ENCODE measurements around the gene SRCIN1. TPM values are rescaled to one million over a fixed set of nuclear protein-coding genes. Genes with fewer than 3 reads are reported as not detected.

SRCIN1 gene
- total and polyA plus RNA-seq, 2 donors (not counting 1 experiment from before 2014, with no cell fraction given) = 0.44 to 1.1 TPM

DNA sequence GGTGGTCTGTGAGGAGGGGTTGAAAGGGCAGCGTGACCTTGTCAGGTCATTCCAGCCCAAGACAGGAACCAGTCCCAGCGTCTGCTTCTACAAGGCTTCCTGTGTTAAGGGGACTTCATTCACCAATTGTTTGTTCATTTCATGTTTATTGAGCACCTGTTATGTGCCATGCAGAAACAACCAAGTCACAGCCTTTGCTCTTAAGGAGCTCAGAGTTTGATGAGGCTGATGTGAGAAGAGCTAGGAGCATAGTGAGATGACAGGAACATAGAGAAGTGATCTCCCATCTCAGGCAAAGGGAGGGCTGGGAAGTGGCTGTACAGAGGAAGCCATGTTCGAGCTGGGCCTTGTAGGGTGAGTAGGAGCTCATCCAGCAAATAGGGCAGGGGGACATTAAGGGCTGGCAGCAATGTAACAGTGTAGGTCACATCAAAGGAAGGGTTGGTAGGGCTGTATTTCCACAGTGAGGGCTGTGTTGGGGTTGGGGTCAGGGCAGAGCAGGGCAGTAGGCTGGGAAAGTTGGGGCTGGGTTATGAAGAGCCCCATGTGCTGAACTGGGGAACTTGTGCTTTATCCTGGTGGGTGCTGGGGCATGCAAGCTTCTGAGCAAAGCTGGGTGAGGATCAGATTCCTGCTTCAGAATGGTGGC, 97.7 kb downstream of the SRCIN1 start:
- H2AFZ ChIP-seq (ENCODE audit: insufficient read depth, low read depth, low read length, poor library complexity, severe bottlenecking) = no peak overlapping the region
- TF ChIP-seq, protein P1, sequence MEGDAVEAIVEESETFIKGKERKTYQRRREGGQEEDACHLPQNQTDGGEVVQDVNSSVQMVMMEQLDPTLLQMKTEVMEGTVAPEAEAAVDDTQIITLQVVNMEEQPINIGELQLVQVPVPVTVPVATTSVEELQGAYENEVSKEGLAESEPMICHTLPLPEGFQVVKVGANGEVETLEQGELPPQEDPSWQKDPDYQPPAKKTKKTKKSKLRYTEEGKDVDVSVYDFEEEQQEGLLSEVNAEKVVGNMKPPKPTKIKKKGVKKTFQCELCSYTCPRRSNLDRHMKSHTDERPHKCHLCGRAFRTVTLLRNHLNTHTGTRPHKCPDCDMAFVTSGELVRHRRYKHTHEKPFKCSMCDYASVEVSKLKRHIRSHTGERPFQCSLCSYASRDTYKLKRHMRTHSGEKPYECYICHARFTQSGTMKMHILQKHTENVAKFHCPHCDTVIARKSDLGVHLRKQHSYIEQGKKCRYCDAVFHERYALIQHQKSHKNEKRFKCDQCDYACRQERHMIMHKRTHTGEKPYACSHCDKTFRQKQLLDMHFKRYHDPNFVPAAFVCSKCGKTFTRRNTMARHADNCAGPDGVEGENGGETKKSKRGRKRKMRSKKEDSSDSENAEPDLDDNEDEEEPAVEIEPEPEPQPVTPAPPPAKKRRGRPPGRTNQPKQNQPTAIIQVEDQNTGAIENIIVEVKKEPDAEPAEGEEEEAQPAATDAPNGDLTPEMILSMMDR (IDR thresholded peaks at IDR 0.05) = no peak
- no peak for TF ChIP-seq EZH2 (IDR thresholded peaks at IDR 0.05; ENCODE audit: borderline replicate concordance, insufficient read depth, low read depth, low read length, poor library complexity, severe bottlenecking)
- POLR2A ChIA-PET = no interaction called here
- H3K4me2 ChIP-seq (replicated peaks; ENCODE audit: low read depth, low read length, poor library complexity, severe bottlenecking) = no peak overlapping the region
- H3K79me2 ChIP-seq (ENCODE audit: control insufficient read depth, insufficient read depth, low read length) = no peaks in the 10 kb centered on the region
- ATAC-seq (ENCODE audit: low read depth) (no peak), DNase-seq (no peak)
- 93% methylated on average over 3 of the region's 3 CpGs for WGBS (ENCODE audit: insufficient coverage)
- H3K4me3 ChIP-seq (ENCODE audit: control extremely low read depth in 1 of 5, extremely low read depth in 1 of 5, insufficient read depth in 1 of 5, low read depth in 2 of 5, low read length in 4 of 5) = no peak overlapping the region
- CTCF ChIA-PET = interaction anchor here (1.1 to 1.7 kb wide), 3 partner anchors 84 to 161 kb away, joined by 3 to 4 read pairs (median 3); no protein-coding TSS in a partner anchor
- H3K27ac ChIP-seq (ENCODE audit: low read length in 2 of 2) = no peak overlapping the region
- Mint-ChIP-seq H3K27me3 (peaks cover 45% of the 10 kb centered on the region), H3K27ac (no peak overlapping the region), H3K4me3 (peak overlapping the region; percentile 38), H3K9me3 (ENCODE audit: insufficient read depth) (no peaks in the 10 kb centered on the region), H3K4me1 (peaks cover 15% of the 10 kb centered on the region)
- peaks cover 5 to 6% of the 10 kb centered on the region in 2 donors for H3K4me1 ChIP-seq (ENCODE audit: control insufficient read depth in 2 of 2, insufficient read depth in 2 of 2, low read length in 2 of 2)
- intact Hi-C loops (cut with micrococcal nuclease) = no loop called here
- H3K9ac ChIP-seq (ENCODE audit: low read length) = no peak overlapping the region
- no peaks in the 10 kb centered on the region for H4K20me1 ChIP-seq (ENCODE audit: control insufficient read depth, insufficient read depth, low read length, poor library complexity, severe bottlenecking)
- peaks cover 0 to 28% (median 3%) of the 10 kb centered on the region in 4 experiments for H3K27me3 ChIP-seq (replicated peaks in 1 of 4; ENCODE audit: control extremely low read depth in 1 of 4, control insufficient read depth in 3 of 4, insufficient read depth in 4 of 4, low read length in 3 of 4)
- H3K9me3 ChIP-seq (ENCODE audit: control extremely low read depth in 1 of 3, control insufficient read depth in 2 of 3, insufficient read depth in 1 of 3, low read length in 2 of 3) = peaks cover 0 to 6% (median 0%) of the 10 kb centered on the region in 3 donors
- no peaks in the 10 kb centered on the region for H3K36me3 ChIP-seq (replicated peaks in 1 of 2; ENCODE audit: control extremely low read depth in 1 of 2, control insufficient read depth in 1 of 2, extremely low read depth in 1 of 2, insufficient read depth in 2 of 2, low read length in 1 of 2)

DNA sequence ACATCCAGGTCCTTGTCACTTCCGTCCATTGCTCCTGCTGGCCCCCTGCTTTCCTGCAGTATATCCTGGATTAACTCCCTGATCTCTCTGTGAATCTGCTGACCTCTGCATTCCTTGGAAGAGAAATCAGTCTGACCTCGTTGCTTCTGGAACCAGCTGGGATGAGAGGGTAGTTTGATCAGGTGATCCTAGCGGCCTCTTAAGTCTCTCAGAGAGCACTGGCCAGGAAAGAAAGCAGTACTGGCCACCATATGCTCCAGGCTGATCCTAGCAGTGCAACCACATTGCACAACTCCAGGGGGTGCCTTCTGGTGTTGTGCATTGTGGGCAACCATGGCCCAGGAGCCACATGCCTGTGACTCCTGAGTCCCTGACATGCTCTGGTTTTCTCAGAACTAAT, 98.3 kb downstream of the SRCIN1 start:
- Histone ChIP-seq H3K4me1 (ENCODE audit: control insufficient read depth in 2 of 2, insufficient read depth in 2 of 2, low read length in 2 of 2) (peaks cover 5 to 6% of the 10 kb centered on the region in 2 donors), H4K20me1 (ENCODE audit: control insufficient read depth, insufficient read depth, low read length, poor library complexity, severe bottlenecking) (no peaks in the 10 kb centered on the region), H3K79me2 (ENCODE audit: control insufficient read depth, insufficient read depth, low read length) (no peaks in the 10 kb centered on the region), H3K27ac (ENCODE audit: low read length in 2 of 2) (no peak overlapping the region), H3K9me3 (ENCODE audit: control extremely low read depth in 1 of 3, control insufficient read depth in 2 of 3, insufficient read depth in 1 of 3, low read length in 2 of 3) (peaks cover 0 to 6% (median 0%) of the 10 kb centered on the region in 3 donors), H3K9ac (ENCODE audit: low read length) (no peak overlapping the region), H3K4me2 (replicated peaks; ENCODE audit: low read depth, low read length, poor library complexity, severe bottlenecking) (no peak overlapping the region), H3K4me3 (ENCODE audit: control extremely low read depth in 1 of 5, extremely low read depth in 1 of 5, insufficient read depth in 1 of 5, low read depth in 2 of 5, low read length in 4 of 5) (no peak overlapping the region), H3K36me3 (replicated peaks in 1 of 2; ENCODE audit: control extremely low read depth in 1 of 2, control insufficient read depth in 1 of 2, extremely low read depth in 1 of 2, insufficient read depth in 2 of 2, low read length in 1 of 2) (no peaks in the 10 kb centered on the region), H2AFZ (ENCODE audit: insufficient read depth, low read depth, low read length, poor library complexity, severe bottlenecking) (no peak overlapping the region), H3K27me3 (replicated peaks in 1 of 4; ENCODE audit: control extremely low read depth in 1 of 4, control insufficient read depth in 3 of 4, insufficient read depth in 4 of 4, low read length in 3 of 4) (peaks cover 0 to 24% (median 3%) of the 10 kb centered on the region in 4 experiments)
- Mint-ChIP-seq H3K27me3 (peaks cover 42% of the 10 kb centered on the region), H3K4me3 (no peak overlapping the region), H3K27ac (no peak overlapping the region), H3K9me3 (ENCODE audit: insufficient read depth) (no peaks in the 10 kb centered on the region), H3K4me1 (peaks cover 15% of the 10 kb centered on the region)
- ChIA-PET CTCF (interaction anchor here (1.5 kb wide), 1 partner anchor 160 kb away, joined by 4 read pairs; no protein-coding TSS in a partner anchor), POLR2A (no interaction called here)
- ATAC-seq (ENCODE audit: low read depth) (no peak), DNase-seq (no peak)
- intact Hi-C loops (cut with micrococcal nuclease) = no loop called here
- no peak for TF ChIP-seq EZH2 (IDR thresholded peaks at IDR 0.05; ENCODE audit: borderline replicate concordance, insufficient read depth, low read depth, low read length, poor library complexity, severe bottlenecking)
- TF ChIP-seq, protein P1 (IDR thresholded peaks at IDR 0.05) = no peak
- 92% methylated on average over 3 of the region's 3 CpGs for WGBS (ENCODE audit: insufficient coverage)

Measured in B cell (primary cell).